ENCODE measurements around the gene KCTD19. TPM values are rescaled to one million over a fixed set of nuclear protein-coding genes. Genes with fewer than 3 reads are reported as not detected.
A peak's percentile ranks its signal among the peaks of the same experiment; 100 is the strongest.

Gene KCTD19
- total RNA-seq, 4 donors from 2014 or later, result under 0.01 to 2.3 (median 0.25) TPM

DNA sequence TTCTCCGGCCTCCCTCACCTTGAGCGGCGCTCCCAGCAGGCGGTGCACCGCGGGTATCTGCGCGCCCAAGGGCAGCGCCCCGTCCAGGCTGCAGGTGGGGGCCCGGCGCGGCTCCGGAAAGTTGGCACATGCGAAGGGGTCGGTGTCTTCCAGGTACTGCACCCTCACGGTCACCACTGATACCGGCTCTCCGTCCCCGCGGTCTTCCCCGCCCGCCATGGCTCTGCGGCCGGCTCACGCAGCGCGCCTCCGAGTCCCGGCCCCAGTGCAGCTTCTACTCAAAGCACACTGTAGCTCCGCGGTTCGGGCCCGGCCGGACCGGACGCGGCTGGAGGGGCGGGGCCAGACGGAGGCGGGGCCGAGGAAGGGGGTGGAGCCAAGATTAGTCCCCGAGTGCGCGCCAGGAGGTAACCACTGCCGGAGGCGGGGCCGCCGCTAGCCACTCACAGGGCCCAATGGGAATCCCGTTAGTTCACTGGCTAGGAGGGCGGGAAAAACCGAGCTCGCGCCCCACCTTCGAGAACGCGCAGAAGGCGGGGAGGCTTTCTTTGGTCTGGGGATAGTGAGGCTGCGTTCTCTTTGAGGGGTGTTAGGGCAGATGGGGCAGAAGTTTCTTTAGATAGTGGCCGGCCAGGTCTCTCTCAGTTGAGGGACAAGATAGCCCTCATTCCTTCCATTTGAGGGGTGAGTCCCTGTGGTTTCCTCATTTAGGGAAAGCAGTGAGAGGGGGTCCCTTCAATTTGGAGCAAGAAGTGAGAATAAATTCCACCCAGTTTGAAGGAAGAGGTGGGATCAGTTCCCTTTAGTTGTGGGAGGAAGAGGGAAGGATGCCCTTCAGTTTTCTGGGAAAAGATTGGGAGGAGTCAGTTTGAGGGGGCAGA is 79.1 kb downstream of the KCTD19 start, which contains the start of gene FHOD1:
TSS of gene FHOD1 (minus strand) at position 290 of the 881 bp plus-strand sequence. CDS start at position 219, 71 bp downstream.
- H3K9me3 ChIP-seq, result no peaks in the 10 kb centered on the region
- no peaks in the 10 kb centered on the region for H3K36me3 ChIP-seq
- peak within 1 kb of the TSS; percentile 56 to 71 (median 64) for H3K4me3 ChIP-seq
- peak within 1 kb of the TSS; percentile 60 to 95 (median 80) for H3K27ac ChIP-seq
- TF ChIP-seq POLR2A (IDR thresholded peaks at IDR 0.05), result peak; percentile 63 to 85
- TF ChIP-seq, protein P1, sequence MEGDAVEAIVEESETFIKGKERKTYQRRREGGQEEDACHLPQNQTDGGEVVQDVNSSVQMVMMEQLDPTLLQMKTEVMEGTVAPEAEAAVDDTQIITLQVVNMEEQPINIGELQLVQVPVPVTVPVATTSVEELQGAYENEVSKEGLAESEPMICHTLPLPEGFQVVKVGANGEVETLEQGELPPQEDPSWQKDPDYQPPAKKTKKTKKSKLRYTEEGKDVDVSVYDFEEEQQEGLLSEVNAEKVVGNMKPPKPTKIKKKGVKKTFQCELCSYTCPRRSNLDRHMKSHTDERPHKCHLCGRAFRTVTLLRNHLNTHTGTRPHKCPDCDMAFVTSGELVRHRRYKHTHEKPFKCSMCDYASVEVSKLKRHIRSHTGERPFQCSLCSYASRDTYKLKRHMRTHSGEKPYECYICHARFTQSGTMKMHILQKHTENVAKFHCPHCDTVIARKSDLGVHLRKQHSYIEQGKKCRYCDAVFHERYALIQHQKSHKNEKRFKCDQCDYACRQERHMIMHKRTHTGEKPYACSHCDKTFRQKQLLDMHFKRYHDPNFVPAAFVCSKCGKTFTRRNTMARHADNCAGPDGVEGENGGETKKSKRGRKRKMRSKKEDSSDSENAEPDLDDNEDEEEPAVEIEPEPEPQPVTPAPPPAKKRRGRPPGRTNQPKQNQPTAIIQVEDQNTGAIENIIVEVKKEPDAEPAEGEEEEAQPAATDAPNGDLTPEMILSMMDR (IDR thresholded peaks at IDR 0.05), result peak in 2 of 5 experiments; percentile 28 to 31
- TF ChIP-seq EP300 (IDR thresholded peaks at IDR 0.05), result peak; percentile 72 to 76
- peaks cover 0 to 9% of the 10 kb centered on the region in 2 donors for H3K27me3 ChIP-seq
- peaks cover 0 to 56% (median 34%) of the 10 kb centered on the region in 4 donors for H3K4me1 ChIP-seq
- WGBS, 2 donors, result 0 to 2% methylated on average over 33 to 54 of the region's 60 CpGs
- DNase-seq (ENCODE audit: low spot score in 2 of 2), result peak; percentile 98

DNA sequence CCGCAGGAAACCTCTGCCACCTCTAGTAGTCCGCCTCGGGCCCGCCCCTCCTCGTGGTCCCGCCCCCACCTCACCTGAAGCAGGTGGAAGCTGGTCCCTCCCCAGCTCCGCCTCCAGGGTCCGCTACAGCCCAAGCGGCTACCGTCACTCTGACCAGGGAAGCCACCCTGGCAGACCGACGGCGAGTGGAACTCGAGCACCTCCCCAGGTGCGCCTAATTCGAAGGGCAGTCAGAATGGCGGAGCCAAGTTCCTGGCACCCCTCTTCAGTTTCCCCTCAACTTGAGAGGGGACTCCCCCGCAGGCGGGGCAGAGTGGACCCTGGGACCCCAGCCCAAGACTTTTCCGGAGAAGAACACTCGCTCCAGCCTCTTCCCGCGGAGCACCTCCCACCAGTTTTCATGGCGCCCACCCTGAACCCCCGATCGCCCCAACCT is 79.8 kb downstream of the KCTD19 start:
- H3K36me3 ChIP-seq, result no peaks in the 10 kb centered on the region
- peaks cover 0 to 9% of the 10 kb centered on the region in 2 donors for H3K27me3 ChIP-seq
- WGBS, 2 donors, result 1% methylated on average over 18 to 22 of the region's 26 CpGs
- no peaks in the 10 kb centered on the region for H3K9me3 ChIP-seq
- DNase-seq (ENCODE audit: low spot score in 2 of 2), result no peak
- no peak for TF ChIP-seq POLR2A (IDR thresholded peaks at IDR 0.05)
- TF ChIP-seq, protein P1 (IDR thresholded peaks at IDR 0.05), result no peak
- no peak for TF ChIP-seq EP300 (IDR thresholded peaks at IDR 0.05)
- peak overlapping the region; percentile 56 to 71 (median 64) for H3K4me3 ChIP-seq
- H3K4me1 ChIP-seq, result peaks cover 0 to 63% (median 35%) of the 10 kb centered on the region in 4 donors
- peak overlapping the region; percentile 60 to 95 (median 80) for H3K27ac ChIP-seq

DNA sequence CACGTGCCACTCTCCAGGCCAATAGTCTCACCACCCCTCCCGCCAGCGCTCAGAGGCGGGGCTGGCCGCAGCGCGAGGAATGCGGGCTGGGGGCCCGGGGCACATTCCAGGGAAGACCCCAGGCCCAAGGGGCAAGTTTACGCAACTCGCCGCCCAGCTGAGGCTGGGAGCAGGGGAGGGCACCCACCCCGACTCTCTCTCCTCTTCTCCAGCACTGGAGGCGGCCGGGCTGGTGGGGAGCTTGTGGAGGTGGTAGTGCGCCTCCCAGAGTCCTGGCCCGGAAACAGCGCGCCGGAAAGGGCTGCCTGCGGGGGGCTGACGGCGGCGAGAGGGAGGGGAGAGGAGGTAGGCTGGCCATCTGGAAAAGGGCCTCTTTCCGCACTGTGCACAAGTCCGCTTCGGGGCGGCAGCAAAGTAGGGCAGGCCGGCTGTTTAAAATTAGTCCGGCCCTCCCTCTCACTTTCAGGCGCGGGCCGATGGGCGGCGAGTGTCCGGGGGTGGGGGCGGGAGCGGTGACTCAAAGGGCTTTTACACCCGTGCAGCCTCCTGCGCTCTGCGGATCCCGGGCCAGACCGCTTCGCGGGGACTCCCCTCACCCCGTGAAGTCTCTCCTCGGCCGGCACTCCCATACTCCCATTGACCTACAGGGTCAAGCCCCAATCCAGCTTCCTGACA is 80.3 kb downstream of the KCTD19 start:
- Histone ChIP-seq H3K36me3 (no peaks in the 10 kb centered on the region), H3K4me3 (peak overlapping the region; percentile 56 to 71 (median 64)), H3K27me3 (peaks cover 0 to 9% of the 10 kb centered on the region in 2 donors), H3K27ac (peak overlapping the region; percentile 60 to 95 (median 80)), H3K9me3 (no peaks in the 10 kb centered on the region), H3K4me1 (peaks cover 0 to 69% (median 41%) of the 10 kb centered on the region in 4 donors)
- peak in 1 of 2 donors; percentile 64 for DNase-seq (ENCODE audit: low spot score in 2 of 2)
- TF ChIP-seq POLR2A (IDR thresholded peaks at IDR 0.05) (peak in 1 of 2 donors; percentile 39), EP300 (IDR thresholded peaks at IDR 0.05) (peak in 1 of 2 donors; percentile 74)
- TF ChIP-seq, protein P1 (IDR thresholded peaks at IDR 0.05), result peak; percentile 24 to 47 (median 43)
- 0 to 1% methylated on average over 10 to 31 of the region's 48 CpGs for WGBS, 2 donors

- no peak for DNase-seq (ENCODE audit: low spot score in 2 of 2)
- peaks cover 0 to 74% (median 46%) of the 10 kb centered on the region in 4 donors for H3K4me1 ChIP-seq
- 10 to 17% methylated on average over 4 to 8 of the region's 8 CpGs for WGBS, 2 donors
Observed at GRCh38 chr16:67245674-67246080, 80.9 kb downstream of the KCTD19 start.

More at GRCh38 chr16:67245674-67246080, 80.9 kb downstream of the KCTD19 start:
- TF ChIP-seq, protein P1 (IDR thresholded peaks at IDR 0.05), result no peak
- TF ChIP-seq EP300 (IDR thresholded peaks at IDR 0.05), result no peak
- TF ChIP-seq POLR2A (IDR thresholded peaks at IDR 0.05), result no peak
- Histone ChIP-seq H3K4me3 (peak overlapping the region; percentile 56 to 71 (median 64)), H3K27me3 (peaks cover 0 to 9% of the 10 kb centered on the region in 2 donors), H3K27ac (peak overlapping the region; percentile 60 to 95 (median 80)), H3K36me3 (no peaks in the 10 kb centered on the region), H3K9me3 (no peaks in the 10 kb centered on the region)

Data from tibial nerve (tissue), 4 donors.